Adipose tissue (tissue), 3 donors: ENCODE measurements around the gene CLINT1. TPM values are rescaled to one million over a fixed set of nuclear protein-coding genes. Genes with fewer than 3 reads are reported as not detected.
"Not testable (repeated sequence)": the region's sequence is repeated elsewhere in the genome, so short reads cannot be mapped to it uniquely, and the experiment has no call there.

Experiments used
- H3K27ac ChIP-seq: one replicate; pipeline ENCODE4 v1.5.1; 2013; ENCODE audit warnings: low read depth, low read length
- WGBS, 3 donors: extraction: QIAGEN DNeasy Blood & Tissue Kit; methylation state at CpG; one replicate each; pipeline ENCODE4 v1.1.7; 2013; 5-methylcytosine and 5-hydroxymethylcytosine counted together
- polyA plus RNA-seq, 3 donors: library from polyadenylated mRNA; stranded (reverse); fragments of 200-250 nt; gene quantifications; one replicate each; pipeline ENCODE4 v1.2.3, GENCODE V29; 2013
- donor health status: healthy with polysubstance abuse.
- donor health status: Bipolar disorder and iron deficiency.
- donor health status: healthy.

The CLINT1 gene
- 10 to 100 TPM; 29.6 to 41.2 (median 29.7) TPM for polyA plus RNA-seq

DNA sequence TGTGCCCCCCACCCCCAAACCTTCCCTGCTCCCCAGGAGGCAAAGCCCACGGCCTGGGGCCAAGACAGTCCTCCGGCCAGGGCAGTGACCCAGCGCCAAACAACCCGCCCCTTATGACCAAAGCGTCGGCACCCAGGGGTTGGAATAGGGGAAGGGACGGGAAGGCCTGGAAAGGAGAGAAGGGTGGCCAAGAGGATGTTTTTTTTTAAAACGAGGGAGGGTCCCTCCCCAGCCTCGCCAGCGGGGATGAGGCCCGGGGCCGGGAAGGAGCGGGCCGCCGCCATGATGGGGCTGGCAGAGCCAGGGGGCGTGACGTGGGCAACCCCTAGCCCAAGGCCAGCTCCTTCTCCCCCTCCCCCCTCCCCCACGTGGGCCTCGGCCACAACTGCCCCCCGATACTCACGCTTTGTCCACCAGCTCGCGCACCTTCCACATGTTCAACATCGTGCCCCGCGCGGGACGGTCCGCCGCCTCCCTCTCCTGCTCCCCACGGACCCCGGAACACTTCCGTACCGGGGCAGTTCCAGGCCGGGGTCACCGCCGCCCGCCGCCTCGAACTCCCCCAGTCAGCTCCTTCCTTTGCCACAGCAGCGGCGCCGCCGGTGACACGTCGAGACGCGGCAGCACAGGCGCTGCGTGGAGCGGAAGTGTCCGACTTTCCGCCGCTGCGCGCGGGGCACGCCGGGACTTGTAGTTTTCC lies at the start of gene CLINT1:
CLINT1 (minus strand) TSS at position 619 of the 700 bp plus-strand sequence; CDS start at position 444, 175 bp downstream.
- WGBS, 3 donors, result 0 to 1% (median 0%) methylated on average over 44 to 59 of the region's 59 CpGs
- H3K27ac ChIP-seq, result peak within 1 kb of the TSS; percentile 13

GRCh38 chr5:157908459-157908858 lies 49.5 kb upstream of the CLINT1 start:
- H3K27ac ChIP-seq, result no peak overlapping the region
- WGBS, 3 donors, result 90 to 100% (median 96%) methylated on average over 1 of the region's 1 CpG

GRCh38 chr5:157907479-157907878 lies 48.5 kb upstream of the CLINT1 start:
- H3K27ac ChIP-seq, result no peak overlapping the region
- 91 to 98% (median 97%) methylated on average over 3 of the region's 3 CpGs for WGBS, 3 donors

DNA sequence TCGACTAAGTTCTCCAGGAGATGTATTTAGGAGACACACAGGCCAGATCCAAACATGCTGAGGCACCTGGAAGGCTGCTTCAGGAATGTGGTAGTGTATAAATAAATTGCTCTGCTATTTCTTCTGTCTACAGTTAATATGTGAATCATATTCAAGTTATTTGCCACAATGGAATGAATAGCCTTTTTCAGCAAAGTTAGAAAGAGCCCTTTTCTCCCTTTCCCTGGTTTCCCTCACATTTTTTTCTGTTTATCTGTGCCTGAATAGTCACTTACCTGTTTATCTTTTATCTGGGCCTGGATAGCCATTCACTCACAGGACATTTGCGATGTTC lies 44.1 kb upstream of the CLINT1 start:
- H3K27ac ChIP-seq, result no peak overlapping the region
- 72 to 83% (median 81%) methylated on average over 2 of the region's 2 CpGs for WGBS, 3 donors

- 62 to 72% (median 64%) methylated on average over 9 of the region's 9 CpGs for WGBS, 3 donors
These were observed 43.6 kb upstream of the CLINT1 start for GRCh38 chr5:157902449-157903116.

GRCh38 chr5:157900644-157901043 lies 41.7 kb upstream of the CLINT1 start:
- H3K27ac ChIP-seq, result no peak overlapping the region
- 58 to 84% (median 83%) methylated on average over 4 of the region's 4 CpGs for WGBS, 3 donors

More at GRCh38 chr5:157902449-157903116, 43.6 kb upstream of the CLINT1 start:
- H3K27ac ChIP-seq, result no peak overlapping the region

DNA sequence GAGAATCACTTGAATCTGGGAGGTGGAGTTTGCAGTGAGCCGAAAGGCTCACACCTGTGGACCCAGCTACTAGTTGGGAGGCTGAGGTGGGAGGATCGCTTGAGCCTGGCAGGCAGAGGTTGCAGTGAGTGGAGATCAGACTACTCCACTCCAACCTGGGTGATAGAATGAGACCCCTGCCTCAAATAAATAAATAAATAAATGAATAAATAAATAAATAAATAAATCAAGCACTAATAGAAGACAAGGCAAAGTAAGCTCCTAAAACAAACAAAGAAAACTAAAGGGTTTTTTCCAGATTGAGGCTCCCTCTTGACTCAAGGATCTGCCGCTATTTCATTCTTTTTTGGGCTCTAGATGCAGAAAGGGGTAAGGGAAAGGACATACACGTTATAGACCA lies 34.7 kb upstream of the CLINT1 start:
- no peak overlapping the region for H3K27ac ChIP-seq
- 94 to 95% (median 95%) methylated on average over 4 of the region's 4 CpGs for WGBS, 3 donors

- WGBS, 3 donors, result 63 to 73% (median 66%) methylated on average over 4 of the region's 4 CpGs
- no peak overlapping the region for H3K27ac ChIP-seq
These were observed 34.0 kb upstream of the CLINT1 start for GRCh38 chr5:157892974-157893373.

GRCh38 chr5:157890836-157891597 lies 32.1 kb upstream of the CLINT1 start:
- WGBS, 3 donors, result 60 to 86% (median 79%) methylated on average over 2 of the region's 2 CpGs
- H3K27ac ChIP-seq, result no peak overlapping the region

- WGBS, 3 donors, result 27 to 99% (median 83%) methylated on average over 1 of the region's 1 CpG
- no peak overlapping the region for H3K27ac ChIP-seq
These were observed 30.0 kb upstream of the CLINT1 start for GRCh38 chr5:157888814-157889532.

DNA sequence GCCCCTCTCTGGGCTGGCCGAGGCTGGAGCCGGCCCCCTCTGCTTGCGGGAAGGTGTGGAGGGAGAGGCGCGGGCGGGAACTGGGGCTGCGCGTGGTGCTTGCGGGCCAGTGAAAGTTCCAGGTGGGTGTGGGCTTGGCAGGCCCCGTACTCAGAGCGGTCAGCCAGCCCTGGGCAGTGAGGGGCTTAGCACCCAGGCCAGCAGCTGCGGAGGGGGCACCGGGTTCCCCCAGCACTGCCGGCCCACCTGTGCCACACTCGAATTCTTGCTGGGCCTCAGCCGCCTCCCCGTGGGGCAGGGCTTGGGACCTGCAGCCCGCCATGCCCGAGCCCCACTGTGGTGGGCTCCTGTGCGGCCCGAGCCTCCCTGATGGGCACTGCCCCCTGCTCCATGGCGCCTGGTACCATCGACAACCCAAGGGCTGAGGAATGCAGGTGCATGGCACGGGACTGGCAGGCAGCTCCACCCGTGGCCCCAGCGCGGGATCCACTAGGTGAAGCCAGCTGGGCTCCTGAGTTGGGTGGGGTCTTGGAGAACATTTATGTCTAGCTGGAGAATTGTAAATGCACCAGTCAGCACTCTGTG lies 27.9 kb upstream of the CLINT1 start:
- no peak overlapping the region for H3K27ac ChIP-seq
- WGBS, 3 donors, result 88 to 96% (median 94%) methylated on average over 22 to 27 of the region's 27 CpGs

GRCh38 chr5:157885051-157885450 lies 26.1 kb upstream of the CLINT1 start:
- H3K27ac ChIP-seq, result not testable (repeated sequence)
- WGBS, 3 donors, result 33 to 50% (median 35%) methylated on average over 1 of the region's 1 CpG

DNA sequence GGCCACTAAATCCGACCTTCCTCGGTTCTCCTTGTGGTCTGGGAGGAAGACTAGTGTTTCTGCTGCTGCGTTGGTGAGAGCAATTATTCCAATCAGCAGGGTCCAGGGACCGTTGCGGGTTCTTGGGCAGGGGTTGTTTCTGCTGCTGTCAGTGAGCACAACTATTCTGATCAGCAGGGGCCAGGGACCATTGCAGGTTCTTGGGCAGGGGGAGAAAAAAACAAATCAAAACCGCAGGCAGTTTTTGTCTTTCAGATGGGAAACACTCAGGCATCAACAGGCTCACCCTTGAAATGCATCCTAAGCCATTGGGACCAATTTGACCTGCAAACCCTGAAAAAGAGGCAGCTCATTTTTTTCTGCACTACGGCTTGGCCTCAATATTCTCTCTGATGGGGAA lies 22.6 kb upstream of the CLINT1 start:
- H3K27ac ChIP-seq, result not testable (repeated sequence)
- 79 to 88% (median 85%) methylated on average over 7 of the region's 7 CpGs for WGBS, 3 donors

- 65 to 90% (median 70%) methylated on average over 2 of the region's 2 CpGs for WGBS, 3 donors
These were observed 18.9 kb upstream of the CLINT1 start for GRCh38 chr5:157877821-157878220.

DNA sequence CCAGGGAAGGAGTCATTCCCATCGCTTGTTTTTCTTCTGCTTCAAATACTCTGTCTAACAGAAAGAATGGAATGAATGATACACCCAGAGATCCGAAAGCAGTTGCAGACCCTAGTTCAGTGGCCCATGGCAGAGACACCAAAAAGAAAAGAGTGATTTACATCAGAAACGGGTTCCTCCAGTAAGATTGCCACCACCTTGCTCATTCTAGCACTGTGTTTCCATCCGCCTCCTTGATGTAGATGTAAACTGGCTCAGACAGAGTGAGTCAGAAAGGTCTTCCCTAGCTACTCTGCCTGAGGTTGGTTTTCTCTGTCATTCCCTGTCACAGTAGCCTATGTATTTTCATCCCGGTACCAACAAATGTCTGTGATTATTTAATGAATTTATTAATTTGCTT lies 15.9 kb upstream of the CLINT1 start:
- 88 to 91% (median 88%) methylated on average over 5 of the region's 5 CpGs for WGBS, 3 donors
- no peak overlapping the region for H3K27ac ChIP-seq

More at GRCh38 chr5:157877821-157878220, 18.9 kb upstream of the CLINT1 start:
- H3K27ac ChIP-seq, result no peak overlapping the region

DNA sequence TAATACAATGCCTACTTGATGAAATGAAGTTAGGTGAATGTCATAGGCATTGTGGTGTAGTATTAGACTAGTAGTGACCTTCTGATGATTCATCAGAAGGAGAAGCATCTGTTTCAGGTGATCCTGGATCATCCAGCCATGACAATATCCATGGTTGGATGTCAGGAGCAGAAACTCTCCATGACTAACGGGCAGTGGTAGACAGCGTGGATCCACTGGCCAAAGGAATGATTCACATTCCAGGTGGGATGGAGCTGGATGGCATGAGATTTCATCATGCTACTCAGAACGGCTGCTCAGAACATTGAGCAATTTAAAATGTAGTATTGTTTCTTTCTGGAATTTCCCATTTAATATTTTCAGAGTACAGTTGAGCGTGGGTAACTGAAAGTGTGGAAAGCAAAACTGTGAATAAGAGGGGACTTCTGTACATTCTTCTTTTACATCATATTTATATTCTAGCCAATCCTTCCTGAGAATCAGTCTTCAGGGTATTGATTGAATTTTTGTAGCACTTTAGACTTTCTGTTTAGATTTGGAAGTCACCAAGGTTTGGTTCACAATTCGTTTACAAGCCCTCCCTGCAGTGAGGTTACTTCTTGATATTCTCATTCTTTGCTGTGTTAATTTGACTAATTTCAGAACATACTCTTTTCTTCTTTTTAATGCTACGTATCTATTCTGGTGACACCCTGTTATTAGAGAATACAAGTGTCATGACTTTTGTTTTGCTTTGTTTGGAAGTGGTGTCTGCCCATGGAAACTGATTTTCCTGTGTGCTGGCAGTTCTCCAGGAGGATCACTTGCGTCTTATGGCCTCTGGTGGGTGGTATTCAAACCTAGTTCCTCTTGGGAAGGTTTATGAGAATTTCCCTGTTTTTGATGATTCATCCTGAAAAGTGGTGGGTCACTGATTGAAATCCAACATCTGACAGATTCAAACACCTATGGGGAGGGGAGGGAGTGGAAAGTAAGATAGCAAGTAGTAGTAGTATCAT lies 12.2 kb upstream of the CLINT1 start:
- 45 to 69% (median 47%) methylated on average over 7 of the region's 7 CpGs for WGBS, 3 donors
- no peak overlapping the region for H3K27ac ChIP-seq

GRCh38 chr5:157867751-157868387 lies 8.9 kb upstream of the CLINT1 start:
- no peak overlapping the region for H3K27ac ChIP-seq
- 24 to 48% (median 31%) methylated on average over 4 of the region's 4 CpGs for WGBS, 3 donors
